ENCODE data around the gene SLC29A2.

Gene SLC29A2, protein sequence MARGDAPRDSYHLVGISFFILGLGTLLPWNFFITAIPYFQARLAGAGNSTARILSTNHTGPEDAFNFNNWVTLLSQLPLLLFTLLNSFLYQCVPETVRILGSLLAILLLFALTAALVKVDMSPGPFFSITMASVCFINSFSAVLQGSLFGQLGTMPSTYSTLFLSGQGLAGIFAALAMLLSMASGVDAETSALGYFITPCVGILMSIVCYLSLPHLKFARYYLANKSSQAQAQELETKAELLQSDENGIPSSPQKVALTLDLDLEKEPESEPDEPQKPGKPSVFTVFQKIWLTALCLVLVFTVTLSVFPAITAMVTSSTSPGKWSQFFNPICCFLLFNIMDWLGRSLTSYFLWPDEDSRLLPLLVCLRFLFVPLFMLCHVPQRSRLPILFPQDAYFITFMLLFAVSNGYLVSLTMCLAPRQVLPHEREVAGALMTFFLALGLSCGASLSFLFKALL

DNA sequence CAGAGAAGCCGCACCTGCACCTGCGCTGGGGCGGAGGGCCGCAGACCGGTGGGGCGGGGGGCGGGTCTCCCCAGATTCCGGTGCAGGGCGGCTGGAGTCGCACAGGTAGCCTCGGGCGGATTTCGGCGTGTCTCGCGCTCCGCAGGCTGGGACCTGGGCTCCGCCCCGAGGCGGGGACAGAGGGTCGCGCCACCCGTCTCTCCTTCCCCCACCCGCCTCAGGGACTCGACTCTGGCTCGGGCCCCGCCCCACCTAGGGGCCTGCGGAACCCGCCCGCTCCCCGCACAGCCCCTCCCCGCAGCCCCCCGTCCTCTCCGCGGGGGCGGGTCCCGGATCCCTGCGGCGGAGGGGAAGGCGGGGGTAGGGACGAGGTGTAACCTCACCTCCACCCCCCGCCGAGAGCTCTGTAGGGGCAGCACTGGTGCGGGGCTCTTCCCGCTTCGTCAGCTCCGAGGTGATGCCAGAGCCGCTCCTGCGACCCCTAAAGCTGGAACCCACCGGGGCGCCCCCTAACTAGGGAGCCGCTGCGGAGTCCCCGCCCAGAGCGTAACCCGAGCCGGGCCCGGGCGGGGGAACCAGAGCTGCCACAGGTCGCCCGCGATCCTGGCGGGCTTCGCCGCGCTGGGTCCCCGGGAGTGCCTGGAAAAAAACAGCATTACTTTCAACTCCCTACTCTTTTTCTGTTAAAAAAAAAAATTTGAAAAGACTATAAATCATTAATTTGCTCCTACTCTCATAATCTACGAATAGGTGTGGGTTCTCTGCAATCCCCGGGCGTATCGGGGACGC lies at the start of gene SLC29A2:
Gene SLC29A2, minus strand, starts transcription at position 134 of the 789 bp plus-strand sequence. CDS start 169 bp downstream, outside the sequence.
- peak within 1 kb of the TSS; percentile 45 for H3K4me3 ChIP-seq (ENCODE audit: control insufficient read depth, low read depth, low read length)
- no peak for DNase-seq (ENCODE audit: low read depth)
- no peak for TF ChIP-seq CTCF (IDR thresholded peaks at IDR 0.05; ENCODE audit: control insufficient read depth, insufficient read depth, low read depth, low read length, missing control alignments)

DNA sequence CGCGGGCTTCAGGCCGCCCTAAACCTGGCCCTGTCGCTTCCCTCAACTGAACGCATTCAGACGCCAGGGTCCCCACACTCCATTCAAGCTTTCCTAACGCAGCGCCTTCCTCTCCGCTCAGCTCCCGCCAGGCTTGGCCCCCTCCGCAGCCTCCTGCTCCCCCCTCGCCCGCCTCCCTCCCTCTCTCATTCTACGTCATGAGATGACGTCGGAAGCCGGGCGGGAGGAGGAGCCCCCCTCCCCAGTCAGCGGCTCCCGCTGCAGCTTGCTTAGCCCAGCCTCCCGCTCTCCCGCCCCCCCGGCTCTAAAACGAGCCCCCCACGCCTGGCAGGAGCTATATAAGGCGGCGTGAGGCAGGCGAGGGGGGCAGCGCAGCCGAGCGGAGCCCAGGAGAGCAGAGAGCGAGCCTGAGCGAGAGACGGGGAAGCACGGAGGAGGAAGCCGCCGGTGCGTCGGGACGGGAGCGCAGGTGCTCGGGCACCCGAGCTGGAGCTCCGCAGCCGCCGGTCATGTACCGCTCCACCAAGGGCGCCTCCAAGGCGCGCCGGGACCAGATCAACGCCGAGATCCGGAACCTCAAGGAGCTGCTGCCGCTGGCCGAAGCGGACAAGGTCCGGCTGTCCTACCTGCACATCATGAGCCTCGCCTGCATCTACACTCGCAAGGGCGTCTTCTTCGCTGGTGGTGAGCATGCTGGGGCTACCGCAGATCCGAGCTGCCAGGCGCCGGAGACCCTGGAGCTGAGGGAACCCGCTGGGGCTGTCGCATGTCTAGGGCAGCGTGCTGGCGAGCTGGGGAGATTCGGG lies 49.3 kb upstream of the SLC29A2 start, which contains the start of gene NPAS4:
Gene NPAS4, plus strand, starts transcription at position 365 of the 806 bp plus-strand sequence. Its CDS starts 145 bp downstream, at position 510.
- TF ChIP-seq CTCF (IDR thresholded peaks at IDR 0.05; ENCODE audit: control insufficient read depth, insufficient read depth, low read depth, low read length, missing control alignments), result no peak
- DNase-seq (ENCODE audit: low read depth), result no peak
- no peak within 1 kb of the TSS for H3K4me3 ChIP-seq (ENCODE audit: control insufficient read depth, low read depth, low read length)

- H3K4me3 ChIP-seq (ENCODE audit: control insufficient read depth, low read depth, low read length), result no peak overlapping the region
- no peak for DNase-seq (ENCODE audit: low read depth)
- no peak for TF ChIP-seq CTCF (IDR thresholded peaks at IDR 0.05; ENCODE audit: control insufficient read depth, insufficient read depth, low read depth, low read length, missing control alignments)
Measured at GRCh38 chr11:66419825-66420224, 48.3 kb upstream of the SLC29A2 start.

- no peak for DNase-seq (ENCODE audit: low read depth)
- TF ChIP-seq CTCF (IDR thresholded peaks at IDR 0.05; ENCODE audit: control insufficient read depth, insufficient read depth, low read depth, low read length, missing control alignments), result no peak
- H3K4me3 ChIP-seq (ENCODE audit: control insufficient read depth, low read depth, low read length), result no peak overlapping the region
Measured at GRCh38 chr11:66418986-66419308, 47.4 kb upstream of the SLC29A2 start.

DNA sequence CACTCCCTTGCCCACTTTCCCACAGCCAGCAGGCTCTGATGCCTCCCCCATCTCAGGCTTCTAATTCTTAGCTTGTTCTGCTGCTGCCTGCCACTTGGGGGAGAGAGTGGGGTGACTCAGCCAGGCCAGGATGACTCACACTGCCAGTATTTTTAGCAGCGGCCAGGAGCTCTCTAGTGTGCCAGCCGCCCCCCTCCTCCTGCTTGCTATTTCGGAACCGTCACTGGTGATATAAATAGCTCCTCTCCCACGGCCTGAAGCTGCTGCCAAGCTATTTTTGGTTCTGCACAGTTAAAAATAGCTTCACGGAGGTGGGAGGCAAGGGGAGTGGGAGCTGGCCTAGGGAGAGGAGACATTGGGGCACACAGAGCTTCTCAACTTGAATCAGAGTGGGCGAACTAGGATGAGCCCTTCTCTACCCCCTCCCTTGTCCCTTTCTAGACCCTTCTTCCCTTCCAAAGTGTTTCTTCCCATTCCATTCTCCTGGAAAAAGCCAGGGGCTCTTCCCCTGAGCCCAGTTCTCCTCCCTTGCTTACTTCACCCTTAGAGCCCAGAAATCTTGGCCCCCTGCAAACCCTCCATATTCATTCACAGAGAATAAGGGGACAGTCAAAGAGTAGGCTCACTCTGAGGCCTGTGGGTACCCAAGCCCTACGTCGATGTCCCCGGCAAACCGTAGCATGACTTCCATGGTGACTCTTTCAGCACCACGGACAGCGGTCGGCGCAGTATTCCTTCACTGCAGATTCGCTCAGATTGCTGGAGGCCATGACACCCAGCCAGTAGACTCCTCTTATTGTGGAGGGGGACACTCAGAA lies 46.8 kb upstream of the SLC29A2 start:
- peak; percentile 90 for DNase-seq (ENCODE audit: low read depth)
- TF ChIP-seq CTCF (IDR thresholded peaks at IDR 0.05; ENCODE audit: control insufficient read depth, insufficient read depth, low read depth, low read length, missing control alignments), result peak; percentile 59
- H3K4me3 ChIP-seq (ENCODE audit: control insufficient read depth, low read depth, low read length), result no peak overlapping the region

Data from AG09309 (cell line).